HG03064 (cell line): ENCODE results near the gene MSMP.
A peak's percentile ranks its signal among the peaks of the same experiment; 100 is the strongest.

Experiments
- ATAC-seq: cut with Tn5 transposase; IDR thresholded peaks from one replicate; pipeline ENCODE4 v1.9.1; 2021; ENCODE audit warnings: low read depth; ENCODE audit not compliant: unreplicated experiment

Gene MSMP

GRCh38 chr9:35746583-35746982 is 7.5 kb downstream of the MSMP start:
- ATAC-seq: no peak

GRCh38 chr9:35745569-35745968 is 8.5 kb downstream of the MSMP start:
- no peak for ATAC-seq

- ATAC-seq: no peak
Observed at GRCh38 chr9:35743880-35744518, 10.1 kb downstream of the MSMP start.

- no peak for ATAC-seq
Observed at GRCh38 chr9:35743452-35743851, 10.6 kb downstream of the MSMP start.

- ATAC-seq: no peak
Observed at GRCh38 chr9:35741740-35742139, 12.3 kb downstream of the MSMP start.

GRCh38 chr9:35740243-35740642 is 13.8 kb downstream of the MSMP start:
- ATAC-seq: no peak

- ATAC-seq: no peak
Observed at GRCh38 chr9:35738924-35739323, 15.2 kb downstream of the MSMP start.

- no peak for ATAC-seq
Observed at GRCh38 chr9:35738186-35738585, 15.9 kb downstream of the MSMP start.

GRCh38 chr9:35737143-35737542 is 16.9 kb downstream of the MSMP start:
- no peak for ATAC-seq

GRCh38 chr9:35736201-35736633 is 17.9 kb downstream of the MSMP start:
- ATAC-seq: no peak

- no peak for ATAC-seq
Observed at GRCh38 chr9:35734096-35734495, 20.0 kb downstream of the MSMP start.

GRCh38 chr9:35732800-35733541 is 21.1 kb downstream of the MSMP start:
- ATAC-seq: peak; percentile 1

- peak; percentile 82 for ATAC-seq
Observed at GRCh38 chr9:35732185-35732799, 21.8 kb downstream of the MSMP start, which contains the start of the genes CREB3 and TLN1. Gene CREB3 (plus strand): TSS chr9:35732666. CDS start chr9:35732773, 107 bp downstream. Gene TLN1 (minus strand): TSS chr9:35732195. CDS start chr9:35725694, 6,501 bp downstream.

GRCh38 chr9:35731415-35732184 is 22.5 kb downstream of the MSMP start:
- no peak for ATAC-seq

- no peak for ATAC-seq
Observed at GRCh38 chr9:35730486-35730854, 23.6 kb downstream of the MSMP start.

- ATAC-seq: no peak
Observed at GRCh38 chr9:35729700-35730485, 24.2 kb downstream of the MSMP start.

- no peak for ATAC-seq
Observed at GRCh38 chr9:35729101-35729500, 25.0 kb downstream of the MSMP start.

GRCh38 chr9:35728041-35728971 is 25.8 kb downstream of the MSMP start:
- no peak for ATAC-seq

GRCh38 chr9:35727676-35728040 is 26.4 kb downstream of the MSMP start:
- no peak for ATAC-seq
